Mesendoderm (in vitro differentiated cells): ENCODE results near the gene EXOC6. TPM values are rescaled to one million over a fixed set of nuclear protein-coding genes. Genes with fewer than 3 reads are reported as not detected.

Experiments used
- DNase-seq: peaks from one replicate; pipeline ENCODE4 v3.0.0; 2013
- H2AK5ac ChIP-seq: 2 replicates; pipeline ENCODE4 v1.6.1; 2013; ENCODE audit warnings: low read length, inconsistent platforms
- H2BK120ac ChIP-seq: 2 replicates; pipeline ENCODE4 v1.6.1; 2013; ENCODE audit warnings: low read depth, mild to moderate bottlenecking, low read length, moderate library complexity, mixed read lengths
- H2BK15ac ChIP-seq: replicated peaks from 2 replicates; pipeline ENCODE4 v1.6.1; 2013; ENCODE audit warnings: low read depth, mild to moderate bottlenecking, moderate library complexity
- H2BK5ac ChIP-seq: 2 replicates; pipeline ENCODE4 v1.6.1; 2013; ENCODE audit warnings: low read length, inconsistent platforms
- H3K18ac ChIP-seq: 2 replicates; pipeline ENCODE4 v1.6.1; 2013; ENCODE audit warnings: mild to moderate bottlenecking, low read length, mixed read lengths
- H3K23ac ChIP-seq: one replicate; pipeline ENCODE4 v1.6.1; 2013; ENCODE audit warnings: low read length
- H3K27ac ChIP-seq: 2 replicates; pipeline ENCODE4 v1.5.1; 2013; ENCODE audit warnings: low read depth, mild to moderate bottlenecking, inconsistent platforms, low read length, moderate library complexity
- H3K27me3 ChIP-seq: 2 replicates; pipeline ENCODE4 v1.6.1; 2013; ENCODE audit warnings: low read length, control low read depth, mild to moderate bottlenecking, inconsistent platforms; ENCODE audit not compliant: insufficient read depth, poor library complexity
- H3K36me3 ChIP-seq: 2 replicates; pipeline ENCODE4 v1.6.1; 2013; ENCODE audit warnings: low read length, inconsistent platforms; ENCODE audit not compliant: control insufficient read depth, insufficient read depth
- H3K4ac ChIP-seq: one replicate; pipeline ENCODE4 v1.6.1; 2013; ENCODE audit warnings: low read depth, mild to moderate bottlenecking, low read length, moderate library complexity
- H3K4me1 ChIP-seq: 2 replicates; pipeline ENCODE4 v1.6.1; 2013; ENCODE audit warnings: low read depth, low read length, inconsistent platforms; ENCODE audit not compliant: control insufficient read depth
- H3K4me2 ChIP-seq: 2 replicates; pipeline ENCODE4 v1.6.1; 2013; ENCODE audit warnings: low read length
- H3K4me3 ChIP-seq: 2 replicates; pipeline ENCODE4 v1.5.1; 2013; ENCODE audit warnings: mild to moderate bottlenecking, low read length
- H3K56ac ChIP-seq: one replicate; pipeline ENCODE4 v1.6.1; 2013; ENCODE audit warnings: low read length
- H3K79me1 ChIP-seq: 2 replicates; pipeline ENCODE4 v1.6.1; 2013; ENCODE audit warnings: low read length, inconsistent platforms
- H3K79me2 ChIP-seq: 2 replicates; pipeline ENCODE4 v1.6.1; 2013; ENCODE audit warnings: mild to moderate bottlenecking, low read length; ENCODE audit not compliant: control insufficient read depth, insufficient read depth
- H3K9ac ChIP-seq: 2 replicates; pipeline ENCODE4 v1.6.1; 2013; ENCODE audit warnings: low read length, inconsistent platforms
- H4K5ac ChIP-seq: one replicate; pipeline ENCODE4 v1.6.1; 2013; ENCODE audit warnings: low read length
- H4K8ac ChIP-seq: one replicate; pipeline ENCODE4 v1.6.1; 2013; ENCODE audit warnings: low read depth, mild to moderate bottlenecking, control low read depth, low read length, moderate library complexity
- WGBS: extraction: QIAGEN DNeasy Blood & Tissue Kit; methylation state at CpG from one replicate; pipeline ENCODE4 v1.1.7; 2013; ENCODE audit warnings: low lambda C conversion rate, missing lambda C conversion rate; ENCODE audit not compliant: insufficient coverage; ENCODE audit errors: extremely low coverage; 5-methylcytosine and 5-hydroxymethylcytosine counted together
- polyA plus RNA-seq, 2 experiments: library from polyadenylated mRNA; stranded (reverse); fragments of 200-250 nt; gene quantifications; one replicate each; pipeline ENCODE4 v1.2.3, GENCODE V29; 2013

Gene EXOC6, protein sequence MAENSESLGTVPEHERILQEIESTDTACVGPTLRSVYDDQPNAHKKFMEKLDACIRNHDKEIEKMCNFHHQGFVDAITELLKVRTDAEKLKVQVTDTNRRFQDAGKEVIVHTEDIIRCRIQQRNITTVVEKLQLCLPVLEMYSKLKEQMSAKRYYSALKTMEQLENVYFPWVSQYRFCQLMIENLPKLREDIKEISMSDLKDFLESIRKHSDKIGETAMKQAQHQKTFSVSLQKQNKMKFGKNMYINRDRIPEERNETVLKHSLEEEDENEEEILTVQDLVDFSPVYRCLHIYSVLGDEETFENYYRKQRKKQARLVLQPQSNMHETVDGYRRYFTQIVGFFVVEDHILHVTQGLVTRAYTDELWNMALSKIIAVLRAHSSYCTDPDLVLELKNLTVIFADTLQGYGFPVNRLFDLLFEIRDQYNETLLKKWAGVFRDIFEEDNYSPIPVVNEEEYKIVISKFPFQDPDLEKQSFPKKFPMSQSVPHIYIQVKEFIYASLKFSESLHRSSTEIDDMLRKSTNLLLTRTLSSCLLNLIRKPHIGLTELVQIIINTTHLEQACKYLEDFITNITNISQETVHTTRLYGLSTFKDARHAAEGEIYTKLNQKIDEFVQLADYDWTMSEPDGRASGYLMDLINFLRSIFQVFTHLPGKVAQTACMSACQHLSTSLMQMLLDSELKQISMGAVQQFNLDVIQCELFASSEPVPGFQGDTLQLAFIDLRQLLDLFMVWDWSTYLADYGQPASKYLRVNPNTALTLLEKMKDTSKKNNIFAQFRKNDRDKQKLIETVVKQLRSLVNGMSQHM
- 5.3 TPM for polyA plus RNA-seq (2013, experiment 1 of 2)
- 5.2 TPM for polyA plus RNA-seq (2013, experiment 2 of 2)

GRCh38 chr10:92848441-92849233 is at the start of gene EXOC6:
TSS of gene EXOC6 (plus strand) at chr10:92848520. CDS start at chr10:92848534, 14 bp downstream.
- Histone ChIP-seq H3K56ac (peak within 1 kb of the TSS; percentile 86), H4K8ac (no peak within 1 kb of the TSS), H3K79me1 (no peaks in the 10 kb centered on the region), H3K23ac (peak within 1 kb of the TSS; percentile 66), H3K4me3 (peak within 1 kb of the TSS; percentile 72), H3K27me3 (peaks cover 7% of the 10 kb centered on the region), H3K4me1 (no peaks in the 10 kb centered on the region), H3K79me2 (no peaks in the 10 kb centered on the region), H3K18ac (peak within 1 kb of the TSS; percentile 11), H2BK120ac (no peak within 1 kb of the TSS), H3K27ac (peak within 1 kb of the TSS; percentile 26), H2AK5ac (no peak within 1 kb of the TSS), H4K5ac (no peak within 1 kb of the TSS), H3K36me3 (no peaks in the 10 kb centered on the region), H3K9ac (peak within 1 kb of the TSS; percentile 66), H3K4ac (no peak within 1 kb of the TSS), H2BK15ac (no peak within 1 kb of the TSS), H2BK5ac (no peak within 1 kb of the TSS), H3K4me2 (peak within 1 kb of the TSS; percentile 77)
- no CpG with 5 or more reads among the region's 103 CpGs for WGBS
- peak; percentile 82 for DNase-seq

GRCh38 chr10:92799568-92799967 is 48.8 kb upstream of the EXOC6 start:
- WGBS = no CpG with 5 or more reads among the region's 2 CpGs
- no peak overlapping the region for H2BK120ac ChIP-seq
- H3K4me2 ChIP-seq = no peak overlapping the region
- no peaks in the 10 kb centered on the region for H3K27me3 ChIP-seq
- no peak overlapping the region for H4K5ac ChIP-seq
- H2BK15ac ChIP-seq = no peak overlapping the region
- no peak overlapping the region for H2AK5ac ChIP-seq
- H4K8ac ChIP-seq = no peak overlapping the region
- H3K27ac ChIP-seq = no peak overlapping the region
- DNase-seq = no peak
- no peaks in the 10 kb centered on the region for H3K79me2 ChIP-seq
- H3K9ac ChIP-seq = no peak overlapping the region
- no peaks in the 10 kb centered on the region for H3K36me3 ChIP-seq
- H2BK5ac ChIP-seq = no peak overlapping the region
- no peaks in the 10 kb centered on the region for H3K79me1 ChIP-seq
- H3K4me1 ChIP-seq = no peaks in the 10 kb centered on the region
- no peak overlapping the region for H3K23ac ChIP-seq
- H3K4me3 ChIP-seq = no peak overlapping the region
- H3K4ac ChIP-seq = no peak overlapping the region
- H3K56ac ChIP-seq = no peak overlapping the region
- H3K18ac ChIP-seq = no peak overlapping the region

- DNase-seq = no peak
- no peak overlapping the region for H2BK15ac ChIP-seq
- no peak overlapping the region for H3K4me2 ChIP-seq
- H3K56ac ChIP-seq = no peak overlapping the region
- no peak overlapping the region for H3K18ac ChIP-seq
- no peak overlapping the region for H3K4me3 ChIP-seq
- no peak overlapping the region for H2BK5ac ChIP-seq
- H4K8ac ChIP-seq = no peak overlapping the region
- H3K4me1 ChIP-seq = no peaks in the 10 kb centered on the region
- H3K27ac ChIP-seq = no peak overlapping the region
- no peak overlapping the region for H3K4ac ChIP-seq
- no peak overlapping the region for H2AK5ac ChIP-seq
- no peaks in the 10 kb centered on the region for H3K79me1 ChIP-seq
- H3K36me3 ChIP-seq = no peaks in the 10 kb centered on the region
- no peak overlapping the region for H3K23ac ChIP-seq
- no peak overlapping the region for H3K9ac ChIP-seq
- H2BK120ac ChIP-seq = no peak overlapping the region
- H3K27me3 ChIP-seq = no peaks in the 10 kb centered on the region
- no peak overlapping the region for H4K5ac ChIP-seq
- no CpG with 5 or more reads among the region's 5 CpGs for WGBS
- H3K79me2 ChIP-seq = no peaks in the 10 kb centered on the region
Measured at GRCh38 chr10:92800134-92800733, 48.1 kb upstream of the EXOC6 start.

DNA sequence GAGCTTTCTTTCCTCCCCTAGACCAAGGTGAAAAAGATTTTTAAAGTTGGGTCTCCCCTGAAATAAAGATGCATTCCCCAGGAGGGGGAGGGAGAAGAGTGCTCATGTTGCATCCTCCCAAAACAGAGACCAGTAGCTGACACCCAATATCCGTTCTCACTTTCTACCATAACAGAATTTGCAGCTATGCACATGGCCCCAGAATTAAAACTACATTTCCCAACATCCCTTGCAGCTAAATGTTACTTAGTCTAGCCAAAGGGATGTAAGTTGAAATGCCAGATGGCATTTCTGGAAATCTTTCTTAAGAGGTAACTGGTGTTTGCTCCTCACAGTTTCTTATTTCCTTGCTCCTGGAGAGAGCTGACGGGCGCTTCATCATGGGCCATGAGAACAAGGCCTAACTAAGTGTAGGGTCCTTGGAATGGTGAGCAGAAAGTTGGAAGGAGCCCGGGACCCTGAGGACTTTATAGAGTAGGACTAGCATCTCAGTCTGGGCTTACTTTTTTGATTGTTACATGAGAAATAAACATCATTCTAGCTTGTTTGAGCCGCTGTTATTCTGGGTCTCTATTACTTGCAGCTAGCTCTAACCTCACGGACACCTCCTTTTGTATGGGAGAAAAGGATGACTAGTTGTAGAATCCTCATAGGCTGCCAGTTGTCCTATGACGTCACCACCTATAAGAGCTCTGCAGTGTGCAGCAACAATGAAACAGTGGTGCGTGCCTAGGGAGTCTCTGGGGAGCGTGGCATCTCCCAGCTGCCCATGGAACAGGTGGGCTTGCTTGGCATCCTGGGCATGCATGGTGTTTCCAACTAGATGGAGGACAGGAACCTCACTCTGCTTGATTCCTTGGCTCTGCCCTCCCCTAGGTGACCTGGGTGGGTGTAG is 46.1 kb upstream of the EXOC6 start:
- Histone ChIP-seq H3K27ac (no peak overlapping the region), H3K4ac (no peak overlapping the region), H2BK120ac (no peak overlapping the region), H3K18ac (no peak overlapping the region), H3K27me3 (no peaks in the 10 kb centered on the region), H3K79me2 (no peaks in the 10 kb centered on the region), H2AK5ac (peak overlapping the region; percentile 37), H3K9ac (no peak overlapping the region), H3K4me3 (no peak overlapping the region), H2BK15ac (no peak overlapping the region), H4K5ac (no peak overlapping the region), H3K56ac (no peak overlapping the region), H4K8ac (no peak overlapping the region), H3K36me3 (no peaks in the 10 kb centered on the region), H3K4me1 (no peaks in the 10 kb centered on the region), H2BK5ac (no peak overlapping the region), H3K79me1 (no peaks in the 10 kb centered on the region), H3K23ac (no peak overlapping the region), H3K4me2 (no peak overlapping the region)
- peak; percentile 18 for DNase-seq
- no CpG with 5 or more reads among the region's 9 CpGs for WGBS

GRCh38 chr10:92809840-92810239 is 38.5 kb upstream of the EXOC6 start:
- Histone ChIP-seq H2BK5ac (no peak overlapping the region), H3K79me1 (no peaks in the 10 kb centered on the region), H3K4ac (no peak overlapping the region), H2BK120ac (peak overlapping the region; percentile 37), H3K4me3 (no peak overlapping the region), H4K8ac (no peak overlapping the region), H3K79me2 (no peaks in the 10 kb centered on the region), H3K18ac (no peak overlapping the region), H3K9ac (no peak overlapping the region), H3K4me2 (no peak overlapping the region), H3K4me1 (peaks cover 3% of the 10 kb centered on the region), H4K5ac (no peak overlapping the region), H2BK15ac (no peak overlapping the region), H3K27me3 (no peaks in the 10 kb centered on the region), H3K27ac (no peak overlapping the region), H3K23ac (no peak overlapping the region), H3K56ac (no peak overlapping the region), H2AK5ac (no peak overlapping the region), H3K36me3 (no peaks in the 10 kb centered on the region)
- WGBS = no CpG with 5 or more reads among the region's 3 CpGs
- DNase-seq = no peak
